Fibroblast of lung (primary cell): ENCODE data around the gene KIF26A. TPM values are rescaled to one million over a fixed set of nuclear protein-coding genes. Genes with fewer than 3 reads are reported as not detected.

Source experiments
- DNase-seq, 2 donors: peaks; one replicate each; pipeline versions ENCODE4 v3.0.0 to v3.0.0-alpha.2; 2010; ENCODE audit warnings: low read depth in 2 of 2
- H2AFZ ChIP-seq: 2 replicates; pipeline ENCODE4 v1.5.1; 2012; ENCODE audit warnings: low read length, control low read depth, inconsistent platforms
- H3K27ac ChIP-seq: 2 replicates; pipeline ENCODE4 v1.5.1; 2011; ENCODE audit warnings: low read length, control low read depth; ENCODE audit not compliant: insufficient read depth
- H3K27me3 ChIP-seq: 2 replicates; pipeline ENCODE4 v1.5.1; 2011; ENCODE audit warnings: mild to moderate bottlenecking, low read length; ENCODE audit not compliant: control insufficient read depth, insufficient read depth
- H3K36me3 ChIP-seq: 2 replicates; pipeline ENCODE4 v1.5.1; 2011; ENCODE audit warnings: low read length; ENCODE audit not compliant: control insufficient read depth, insufficient read depth
- H3K4me1 ChIP-seq: 2 replicates; pipeline ENCODE4 v1.5.1; 2011; ENCODE audit warnings: low read length; ENCODE audit not compliant: control insufficient read depth, insufficient read depth; ENCODE audit errors: extremely low read depth
- H3K4me2 ChIP-seq: 2 replicates; pipeline ENCODE4 v1.5.1; 2011; ENCODE audit warnings: low read length, control low read depth; ENCODE audit not compliant: insufficient read depth; ENCODE audit errors: extremely low read depth
- H3K4me3 ChIP-seq, 4 experiments: fragments of 200-600 bp in 1 of 4; sonication (generic) in 1 of 4; replicated peaks in 1 of 4; 2 replicates each; pipeline ENCODE4 v1.5.1; 2011 to 2016; ENCODE audit warnings: low read length in 4 of 4, low read depth in 3 of 4, mild to moderate bottlenecking in 3 of 4, control low read depth in 2 of 4, inconsistent platforms in 1 of 4, mixed read lengths in 1 of 4; ENCODE audit not compliant: insufficient read depth in 1 of 4; ENCODE audit errors: control extremely low read depth in 1 of 4
- H3K79me2 ChIP-seq: 2 replicates; pipeline ENCODE4 v1.5.1; 2012; ENCODE audit warnings: mild to moderate bottlenecking, low read length, inconsistent platforms; ENCODE audit not compliant: control insufficient read depth, insufficient read depth
- H3K9ac ChIP-seq: 2 replicates; pipeline ENCODE4 v1.5.1; 2011; ENCODE audit warnings: mild to moderate bottlenecking, low read length, control low read depth; ENCODE audit not compliant: insufficient read depth
- H3K9me3 ChIP-seq: 2 replicates; pipeline ENCODE4 v1.5.1; 2012; ENCODE audit warnings: low read depth, low read length; ENCODE audit not compliant: control insufficient read depth, insufficient read depth
- H4K20me1 ChIP-seq: 2 replicates; pipeline ENCODE4 v1.5.1; 2011; ENCODE audit warnings: low read length; ENCODE audit not compliant: control insufficient read depth, insufficient read depth; ENCODE audit errors: extremely low read depth
- CTCF ChIP-seq, 2 donors: IDR thresholded peaks in 1 of 2; conservative IDR thresholded peaks in 1 of 2; 1 replicate in 1 of 2; 2 replicates in 1 of 2; pipeline ENCODE4 v1.5.1; 2011 to 2012; ENCODE audit warnings: low read length in 2 of 2, control low read depth in 1 of 2, inconsistent platforms in 1 of 2, low read depth in 1 of 2, mild to moderate bottlenecking in 1 of 2
- EZH2 ChIP-seq: IDR thresholded peaks from 2 replicates; pipeline ENCODE4 v1.5.1; 2012; ENCODE audit warnings: low read length, control low read depth, mild to moderate bottlenecking; ENCODE audit errors: missing control alignments
- polyA plus RNA-seq, 2 donors: library from polyadenylated mRNA; depleted of rRNA in 1 of 2; stranded (reverse) in 1 of 2; unstranded in 1 of 2; fragments of >200 nt; gene quantifications; 2 replicates each; pipeline ENCODE4 v1.2.1, GENCODE V29; 2011 to 2012; ENCODE audit warnings: missing spikeins in 1 of 2
- total RNA-seq: library from RNA; depleted of rRNA; stranded (reverse); fragments of >200 nt; gene quantifications from 2 replicates; pipeline ENCODE4 v1.2.1, GENCODE V29; 2014

The KIF26A gene
- total and polyA plus RNA-seq, 2 donors (not counting 1 experiment from before 2014, with no cell fraction given): 0.01 to 2.0 TPM

GRCh38 chr14:104181761-104182530 lies 43.6 kb downstream of the KIF26A start:
- Histone ChIP-seq H3K9ac (no peak overlapping the region), H3K4me1 (no peaks in the 10 kb centered on the region), H3K9me3 (no peaks in the 10 kb centered on the region), H3K4me3 (no peak overlapping the region), H3K27me3 (no peaks in the 10 kb centered on the region), H3K36me3 (no peaks in the 10 kb centered on the region), H3K27ac (no peak overlapping the region), H3K4me2 (no peak overlapping the region), H2AFZ (no peak overlapping the region), H3K79me2 (no peaks in the 10 kb centered on the region), H4K20me1 (no peaks in the 10 kb centered on the region)
- TF ChIP-seq EZH2 (no peak), CTCF (conservative IDR thresholded peaks at IDR 0.05 in 1 of 2, IDR thresholded peaks at IDR 0.05 in 1 of 2; ENCODE audit: low read depth in 1 of 2, low read length in 2 of 2) (no peak)
- DNase-seq: no peak

- H4K20me1 ChIP-seq: no peaks in the 10 kb centered on the region
- H3K79me2 ChIP-seq: no peaks in the 10 kb centered on the region
- TF ChIP-seq EZH2: no peak
- no peaks in the 10 kb centered on the region for H3K9me3 ChIP-seq
- no peak overlapping the region for H3K9ac ChIP-seq
- H3K27me3 ChIP-seq: no peaks in the 10 kb centered on the region
- no peaks in the 10 kb centered on the region for H3K36me3 ChIP-seq
- H3K27ac ChIP-seq: no peak overlapping the region
- DNase-seq: no peak
- no peak overlapping the region for H2AFZ ChIP-seq
- no peak overlapping the region for H3K4me2 ChIP-seq
- H3K4me3 ChIP-seq: no peak overlapping the region
- no peaks in the 10 kb centered on the region for H3K4me1 ChIP-seq
These were observed 44.6 kb downstream of the KIF26A start for GRCh38 chr14:104182857-104183425.

- no peaks in the 10 kb centered on the region for H3K36me3 ChIP-seq
- H3K4me2 ChIP-seq: no peak overlapping the region
- H3K27me3 ChIP-seq: no peaks in the 10 kb centered on the region
- TF ChIP-seq EZH2 (no peak), CTCF (conservative IDR thresholded peaks at IDR 0.05 in 1 of 2, IDR thresholded peaks at IDR 0.05 in 1 of 2; ENCODE audit: low read depth in 1 of 2, low read length in 2 of 2) (no peak)
- H3K4me3 ChIP-seq: no peak overlapping the region
- no peaks in the 10 kb centered on the region for H3K9me3 ChIP-seq
- DNase-seq: no peak
- no peak overlapping the region for H3K9ac ChIP-seq
- no peaks in the 10 kb centered on the region for H4K20me1 ChIP-seq
- H3K4me1 ChIP-seq: no peaks in the 10 kb centered on the region
- H2AFZ ChIP-seq: no peak overlapping the region
- H3K27ac ChIP-seq: no peak overlapping the region
- no peaks in the 10 kb centered on the region for H3K79me2 ChIP-seq
These were observed 45.4 kb downstream of the KIF26A start for GRCh38 chr14:104183796-104184195.
